GM12878 (cell line): Measurements from ENCODE around the gene OCA2. TPM values are rescaled to one million over a fixed set of nuclear protein-coding genes. Genes with fewer than 3 reads are reported as not detected.

ENCODE experiments used
- ATAC-seq: fragments of 200-7000 bp; cut with Tn5 transposase; 3 replicates; pipeline ENCODE4 v1.9.1; 2020; ENCODE audit warnings: mild to moderate bottlenecking, moderate library complexity
- BruUV-seq: library from RNA; stranded (reverse); fragments of 400-500 nt; replicated peaks from 2 replicates; lab custom pipeline; 2021; lab: Mats Ljungman, UMichigan
- CTCF ChIA-PET: fragments of 300-600 bp; sonication (Branson Sonifier 250); formaldehyde crosslinking; extraction: SDS; loops from one replicate; lab custom pipeline; 2021; ENCODE audit warnings: inconsistent platforms; lab: Yijun Ruan, JAX
- POLR2A ChIA-PET: fragments of 350-600 bp; formaldehyde crosslinking; extraction: SDS; loops from one replicate; lab custom pipeline; 2021; ENCODE audit warnings: inconsistent platforms; lab: Charles Lee
- RAD21 ChIA-PET: fragments of 300-600 bp; sonication (Branson Sonifier 250); formaldehyde crosslinking; loops from one replicate; lab custom pipeline; 2023; ENCODE audit warnings: antibody characterized with exemption; ENCODE audit not compliant: unreplicated experiment; lab: Charles Lee
- SMC1A ChIA-PET: fragments of 300-600 bp; sonication (Branson Sonifier 250); formaldehyde crosslinking; loops from one replicate; lab custom pipeline; 2023; ENCODE audit not compliant: unreplicated experiment, uncharacterized antibody; lab: Charles Lee
- DNase-seq: peaks from one replicate; pipeline ENCODE4 v3.0.0-alpha.2; 2011; ENCODE audit warnings: low read depth, low spot score
- FAIRE-seq: peaks from 3 replicates; lab custom pipeline; 2011; peaks lifted over from hg19 to GRCh38; lab: Jason Lieb, UNC
- H2AFZ ChIP-seq: 2 replicates; pipeline ENCODE4 v1.6.0; 2011; ENCODE audit warnings: low read depth, low read length, control low read depth; ENCODE audit not compliant: control insufficient read depth
- H3K27ac ChIP-seq: 2 replicates; pipeline ENCODE4 v1.5.1; 2011; ENCODE audit warnings: control low read depth; ENCODE audit not compliant: control insufficient read depth, insufficient read depth
- H3K27me3 ChIP-seq, 2 experiments: replicated peaks in 1 of 2; 2 replicates each; pipeline versions ENCODE4 v1.6.0 to v1.6.1; 2011; ENCODE audit warnings: low read length in 1 of 2; ENCODE audit not compliant: control insufficient read depth in 2 of 2, insufficient read depth in 2 of 2
- H3K36me3 ChIP-seq, 2 experiments: 2 replicates each; pipeline ENCODE4 v1.5.1; 2011; ENCODE audit warnings: low read length in 1 of 2; ENCODE audit not compliant: control insufficient read depth in 2 of 2, insufficient read depth in 2 of 2
- H3K4me1 ChIP-seq: 2 replicates; pipeline ENCODE4 v1.6.1; 2011; ENCODE audit warnings: mild to moderate bottlenecking, low read length, moderate library complexity, mixed read lengths; ENCODE audit not compliant: control insufficient read depth, insufficient read depth
- H3K4me2 ChIP-seq: 2 replicates; pipeline ENCODE4 v1.6.0; 2011; ENCODE audit warnings: control low read depth; ENCODE audit not compliant: control insufficient read depth, insufficient read depth
- H3K4me3 ChIP-seq: fragments of 200-600 bp; sonication (generic); 2 replicates; pipeline ENCODE4 v1.5.1; 2016
- H3K79me2 ChIP-seq: 2 replicates; pipeline ENCODE4 v1.6.0; 2011; ENCODE audit warnings: low read length; ENCODE audit not compliant: control insufficient read depth, insufficient read depth
- H3K9ac ChIP-seq: 2 replicates; pipeline ENCODE4 v1.8.0; 2011; ENCODE audit warnings: low read length, control low read depth, mixed read lengths; ENCODE audit not compliant: control insufficient read depth, insufficient read depth
- H3K9me3 ChIP-seq: replicated peaks from 3 replicates; pipeline ENCODE4 v1.5.1; 2011; ENCODE audit warnings: mild to moderate bottlenecking, low read length; ENCODE audit not compliant: control insufficient read depth, insufficient read depth
- H4K20me1 ChIP-seq: 2 replicates; pipeline ENCODE4 v1.6.0; 2011; ENCODE audit not compliant: control insufficient read depth, insufficient read depth
- CEBPZ ChIP-seq: fragments of 150-350 bp; IDR thresholded peaks from 2 replicates; pipeline ENCODE4 v1.6.1; 2016; ENCODE audit warnings: low read depth, low read length
- EGR1 ChIP-seq, 2 experiments: IDR thresholded peaks; 1 replicate in 1 of 2; 2 replicates in 1 of 2; pipeline ENCODE4 v1.6.1; 2011 to 2012; ENCODE audit warnings: low read depth in 2 of 2, low read length in 2 of 2, borderline replicate concordance in 1 of 2, mild to moderate bottlenecking in 1 of 2, moderate library complexity in 1 of 2
- MEF2A ChIP-seq: IDR thresholded peaks from 2 replicates; pipeline ENCODE4 v1.6.1; 2011; ENCODE audit warnings: low read depth, mild to moderate bottlenecking, low read length, moderate library complexity; ENCODE audit not compliant: insufficient read depth
- MTA2 ChIP-seq: fragments of 450-650 bp; IDR thresholded peaks from 2 replicates; pipeline ENCODE4 v1.6.1; 2016; ENCODE audit warnings: low read depth, mild to moderate bottlenecking, moderate library complexity
- MXI1 ChIP-seq: fragments of 150-350 bp; IDR thresholded peaks from 2 replicates; pipeline ENCODE4 v1.6.1; 2011; ENCODE audit warnings: low read depth, mild to moderate bottlenecking, inconsistent platforms, low read length, improper control_type of control experiment
- NR2C2 ChIP-seq: IDR thresholded peaks from 2 replicates; pipeline ENCODE4 v1.6.1; 2011; ENCODE audit warnings: borderline replicate concordance, low read depth; ENCODE audit not compliant: control insufficient read depth, insufficient read length
- RAD21 ChIP-seq: IDR thresholded peaks from 2 replicates; pipeline ENCODE4 v1.6.1; 2011; ENCODE audit warnings: mild to moderate bottlenecking, low read depth, low read length, moderate library complexity; ENCODE audit not compliant: insufficient read depth
- SUPT20H ChIP-seq: IDR thresholded peaks from 2 replicates; pipeline ENCODE4 v1.6.1; 2011; ENCODE audit warnings: low read depth, mild to moderate bottlenecking, low read length, moderate library complexity, borderline replicate concordance; ENCODE audit not compliant: control insufficient read depth
- ZNF24 ChIP-seq: fragments of 450-650 bp; IDR thresholded peaks from 2 replicates; pipeline ENCODE4 v1.6.1; 2017; ENCODE audit warnings: antibody characterized with exemption, mild to moderate bottlenecking
- WGBS: methylation state at CpG from one replicate; pipeline ENCODE4 v1.1.6; 2016; ENCODE audit warnings: low lambda C conversion rate; ENCODE audit not compliant: insufficient replicate concordance, insufficient coverage; ENCODE audit errors: missing lambda C conversion rate; 5-methylcytosine and 5-hydroxymethylcytosine counted together
- in situ Hi-C: fragments of 300-500 bp; cut with MboI; formaldehyde crosslinking; loops from 9 replicates; pipeline ENCODE4 v1.14.3; 2018; ENCODE audit warnings: mixed read lengths
- intact Hi-C: fragments of 100-400 bp; cut with micrococcal nuclease; formaldehyde crosslinking; loops from one replicate; pipeline ENCODE4 v1.14.2; 2022; ENCODE audit not compliant: unreplicated experiment
- polyA plus RNA-seq, 11 experiments: library from polyadenylated mRNA; depleted of rRNA in 4 of 11; unstranded in 6 of 11; stranded (reverse) in 5 of 11; fragments of >200 nt; fragmentation: Nextera tagmentation in 4 of 11; fragmentation: Illumina TruSeq in 1 of 11; extraction: Ambion mirVana in 4 of 11; extraction: Trizol in 1 of 11; gene quantifications; 1 replicate in 1 of 11; 2 replicates in 10 of 11; pipeline versions ENCODE4 v1.2.1 to v1.2.3, GENCODE V29; 2011 to 2016; ENCODE audit warnings: inconsistent platforms in 2 of 11, missing spikeins in 2 of 11, low read depth in 1 of 11
- total RNA-seq, 4 experiments: library from RNA; depleted of rRNA in 3 of 4; stranded (reverse); fragments of >200 nt in 3 of 4; fragmentation: Illumina TruSeq in 1 of 4; extraction: Trizol in 1 of 4; gene quantifications; 2 replicates each; pipeline versions ENCODE4 v1.2.1 to v1.2.3, GENCODE V29; 2013 to 2021
- TF ChIP-seq, protein P1 (sequence below): IDR thresholded peaks from 2 replicates; pipeline ENCODE4 v1.6.1; 2011; ENCODE audit warnings: low read depth, mild to moderate bottlenecking, low read length, moderate library complexity, borderline replicate concordance; ENCODE audit errors: extremely low read depth

The OCA2 gene
- total and polyA plus RNA-seq, 10 of the 15 experiments (the other 5 are each of a cell fraction or from before 2014, with no cell fraction given): 0.04 to 1.8 TPM; not detected in 8

DNA sequence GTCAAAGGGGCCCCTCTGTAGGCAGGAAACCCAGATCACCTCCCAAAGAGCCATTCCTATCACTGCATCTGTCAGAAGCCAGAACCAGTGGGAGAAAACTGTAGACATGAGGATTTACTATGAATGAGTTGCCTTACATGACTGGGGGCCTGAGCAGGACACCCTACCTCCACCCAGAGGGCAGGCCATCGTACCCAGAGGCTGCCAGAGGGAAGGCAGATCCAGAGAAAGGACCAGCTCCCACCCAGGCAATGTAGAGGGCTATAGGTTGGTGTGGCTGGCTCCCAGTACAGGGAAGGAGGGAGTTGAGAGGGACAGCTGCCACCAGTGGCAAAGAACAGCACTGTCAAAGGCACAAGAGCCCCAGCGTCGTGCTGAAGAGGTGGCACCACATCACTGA lies 233.2 kb downstream of the OCA2 start:
- no peak for DNase-seq
- no peak for FAIRE-seq
- no peak for ATAC-seq
- POLR2A ChIA-PET: no interaction called here
- Histone ChIP-seq H2AFZ (no peak overlapping the region), H3K27me3 (no peaks in the 10 kb centered on the region), H3K27ac (no peak overlapping the region), H3K4me3 (no peak overlapping the region), H3K9me3 (no peaks in the 10 kb centered on the region; the same call in 2 of the 3 replicates), H3K4me1 (no peaks in the 10 kb centered on the region), H3K4me2 (no peak overlapping the region), H4K20me1 (no peaks in the 10 kb centered on the region), H3K79me2 (no peaks in the 10 kb centered on the region), H3K36me3 (no peaks in the 10 kb centered on the region), H3K9ac (no peak overlapping the region)
- TF ChIP-seq MTA2 (no peak), RAD21 (no peak), MXI1 (no peak), SUPT20H (no peak), MEF2A (no peak), NR2C2 (no peak)
- 0% methylated on average over 3 of the region's 3 CpGs for WGBS
- RAD21 ChIA-PET: no interaction called here
- SMC1A ChIA-PET: no interaction called here
- intact Hi-C loops (no loop called here), in situ Hi-C loops (no loop called here)
- no TSS peak for BruUV-seq
- CTCF ChIA-PET: no interaction called here

DNA sequence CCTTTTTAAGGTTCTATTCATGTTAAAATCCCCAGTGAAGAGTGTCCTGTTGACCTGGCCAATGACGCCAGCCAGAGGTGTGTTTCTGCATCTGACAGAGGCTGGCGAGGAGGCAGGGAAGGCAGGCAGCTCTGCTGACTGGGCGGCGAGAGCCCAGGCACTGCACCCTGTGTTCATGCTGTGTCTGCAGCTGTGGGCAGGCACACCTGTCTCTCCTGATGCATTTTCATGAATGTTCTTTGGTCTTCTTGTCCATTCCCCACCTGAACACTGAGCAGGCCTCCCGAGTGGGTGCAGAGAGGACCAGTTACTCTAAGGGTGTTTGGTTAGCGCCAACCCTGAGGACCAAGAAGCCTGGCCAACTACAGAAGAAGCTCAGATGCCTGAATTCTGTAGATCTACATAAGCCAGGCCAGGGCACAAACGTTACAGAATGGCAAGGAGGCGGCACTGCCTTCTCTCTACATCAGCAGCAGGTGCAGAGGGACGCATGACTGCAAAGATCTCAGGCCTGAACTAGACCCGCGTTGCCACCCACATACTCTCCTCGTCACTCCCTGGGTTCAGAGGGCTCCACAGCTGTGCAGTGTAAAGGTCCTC lies 233.7 kb downstream of the OCA2 start:
- Histone ChIP-seq H3K36me3 (no peaks in the 10 kb centered on the region), H3K27me3 (no peaks in the 10 kb centered on the region), H2AFZ (no peak overlapping the region), H3K4me1 (no peaks in the 10 kb centered on the region), H3K9ac (no peak overlapping the region), H3K4me2 (no peak overlapping the region), H3K27ac (no peak overlapping the region), H3K4me3 (no peak overlapping the region), H3K79me2 (no peaks in the 10 kb centered on the region), H3K9me3 (no peaks in the 10 kb centered on the region; the same call in 2 of the 3 replicates), H4K20me1 (no peaks in the 10 kb centered on the region)
- FAIRE-seq: no peak
- ChIA-PET CTCF (no interaction called here), SMC1A (no interaction called here), POLR2A (no interaction called here), RAD21 (no interaction called here)
- in situ Hi-C loops: no loop called here
- TF ChIP-seq EGR1 (IDR thresholded peaks at IDR 0.05; ENCODE audit: borderline replicate concordance in 1 of 2, low read depth in 2 of 2, low read length in 2 of 2) (no peak), ZNF24 (no peak), CEBPZ (no peak)
- TF ChIP-seq, protein P1, sequence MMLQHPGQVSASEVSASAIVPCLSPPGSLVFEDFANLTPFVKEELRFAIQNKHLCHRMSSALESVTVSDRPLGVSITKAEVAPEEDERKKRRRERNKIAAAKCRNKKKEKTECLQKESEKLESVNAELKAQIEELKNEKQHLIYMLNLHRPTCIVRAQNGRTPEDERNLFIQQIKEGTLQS: no peak
- intact Hi-C loops: no loop called here
- no peak for ATAC-seq
- 29% methylated on average over 12 of the region's 12 CpGs for WGBS
- BruUV-seq: no TSS peak
- no peak for DNase-seq
